ENCODE data around the gene IL34.

IL34 gene

GRCh38 chr16:70677499-70678120 is 31.3 kb downstream of the IL34 start:
- no peak for DNase-seq (ENCODE audit: extremely low read depth, insufficient read length)
- no peaks in the 10 kb centered on the region; the same call in 1 of the 2 replicates for H3K27me3 ChIP-seq (replicated peaks; ENCODE audit: control insufficient read depth, insufficient read depth, low read length)
- no peak for TF ChIP-seq CTCF (IDR thresholded peaks at IDR 0.05; ENCODE audit: insufficient read depth, low read length, poor library complexity, severe bottlenecking)
- no peak overlapping the region for H3K4me3 ChIP-seq (replicated peaks; ENCODE audit: low read depth, low read length)
- no peaks in the 10 kb centered on the region for H3K36me3 ChIP-seq (ENCODE audit: control insufficient read depth, insufficient read depth, low read length)

- no peaks in the 10 kb centered on the region; the same call in 1 of the 2 replicates for H3K27me3 ChIP-seq (replicated peaks; ENCODE audit: control insufficient read depth, insufficient read depth, low read length)
- DNase-seq (ENCODE audit: extremely low read depth, insufficient read length), result no peak
- no peak for TF ChIP-seq CTCF (IDR thresholded peaks at IDR 0.05; ENCODE audit: insufficient read depth, low read length, poor library complexity, severe bottlenecking)
- H3K36me3 ChIP-seq (ENCODE audit: control insufficient read depth, insufficient read depth, low read length), result no peaks in the 10 kb centered on the region
- H3K4me3 ChIP-seq (replicated peaks; ENCODE audit: low read depth, low read length), result no peak overlapping the region
These were observed 31.9 kb downstream of the IL34 start for GRCh38 chr16:70678121-70678897.

- TF ChIP-seq CTCF (IDR thresholded peaks at IDR 0.05; ENCODE audit: insufficient read depth, low read length, poor library complexity, severe bottlenecking), result no peak
- no peaks in the 10 kb centered on the region; the same call in 1 of the 2 replicates for H3K27me3 ChIP-seq (replicated peaks; ENCODE audit: control insufficient read depth, insufficient read depth, low read length)
- DNase-seq (ENCODE audit: extremely low read depth, insufficient read length), result no peak
- no peak overlapping the region for H3K4me3 ChIP-seq (replicated peaks; ENCODE audit: low read depth, low read length)
- H3K36me3 ChIP-seq (ENCODE audit: control insufficient read depth, insufficient read depth, low read length), result no peaks in the 10 kb centered on the region
These were observed 32.7 kb downstream of the IL34 start for GRCh38 chr16:70678898-70679670.

GRCh38 chr16:70679671-70680494 is 33.5 kb downstream of the IL34 start:
- DNase-seq (ENCODE audit: extremely low read depth, insufficient read length), result no peak
- no peak for TF ChIP-seq CTCF (IDR thresholded peaks at IDR 0.05; ENCODE audit: insufficient read depth, low read length, poor library complexity, severe bottlenecking)
- no peaks in the 10 kb centered on the region; the same call in 1 of the 2 replicates for H3K27me3 ChIP-seq (replicated peaks; ENCODE audit: control insufficient read depth, insufficient read depth, low read length)
- H3K36me3 ChIP-seq (ENCODE audit: control insufficient read depth, insufficient read depth, low read length), result no peaks in the 10 kb centered on the region
- H3K4me3 ChIP-seq (replicated peaks; ENCODE audit: low read depth, low read length), result no peak overlapping the region

All from GM06990 (cell line).